HT1080 (cell line): ENCODE results near the gene TRAPPC2L. TPM values are rescaled to one million over a fixed set of nuclear protein-coding genes. Genes with fewer than 3 reads are reported as not detected.
A peak's percentile ranks its signal among the peaks of the same experiment; 100 is the strongest.

Experiments used
- DNase-seq: peaks from one replicate; pipeline ENCODE4 v3.0.0-alpha.2; 2015; ENCODE audit warnings: low read depth
- polyA plus RNA-seq, 2 experiments: library from polyadenylated mRNA; depleted of rRNA; stranded (reverse); fragments of >200 nt; gene quantifications; 2 replicates each; pipeline ENCODE4 v1.2.3, GENCODE V29; 2015
- total RNA-seq: library from RNA; depleted of rRNA; stranded (reverse); fragments of >200 nt; shearing (Covaris generic); gene quantifications from 2 replicates; pipeline ENCODE4 v1.2.3, GENCODE V29; 2014; rRNA removed

Gene TRAPPC2L
- total RNA-seq: 58.5 and 74.3 TPM in 2 replicates
- 29.3 and 33.7 TPM in 2 replicates for polyA plus RNA-seq (2015; cell fraction: cytosol; rRNA removed)
- 24.2 and 25.7 TPM in 2 replicates for polyA plus RNA-seq (2015; cell fraction: nucleus; rRNA removed)

GRCh38 chr16:88856828-88857727 lies at the start of gene TRAPPC2L, which contains the start of gene GALNS:
TSS of gene TRAPPC2L (plus strand) at chr16:88857127. CDS start at chr16:88857151, 24 bp downstream.
TSS of gene GALNS (minus strand) at chr16:88856947. CDS start at chr16:88856877, 70 bp downstream.
- DNase-seq: peak; percentile 85

GRCh38 chr16:88807142-88807625 lies 49.7 kb upstream of the TRAPPC2L start:
- DNase-seq: no peak

GRCh38 chr16:88807626-88808453 lies 49.1 kb upstream of the TRAPPC2L start:
- no peak for DNase-seq

- DNase-seq: no peak
Observed at GRCh38 chr16:88809068-88809675, 47.8 kb upstream of the TRAPPC2L start.

GRCh38 chr16:88809676-88810165 lies 47.2 kb upstream of the TRAPPC2L start:
- no peak for DNase-seq

GRCh38 chr16:88810166-88810911 lies 46.6 kb upstream of the TRAPPC2L start:
- no peak for DNase-seq

- peak; percentile 71 for DNase-seq
Observed at GRCh38 chr16:88810912-88811768, 45.8 kb upstream of the TRAPPC2L start.

GRCh38 chr16:88811769-88812512 lies 45.0 kb upstream of the TRAPPC2L start, which contains the start of gene APRT:
TSS of gene APRT (minus strand) at chr16:88811928. CDS start at chr16:88811899, 29 bp downstream.
- DNase-seq: peak; percentile 84

GRCh38 chr16:88812513-88813268 lies 44.2 kb upstream of the TRAPPC2L start:
- DNase-seq: no peak

- no peak for DNase-seq
Observed at GRCh38 chr16:88813269-88814143, 43.4 kb upstream of the TRAPPC2L start.

- DNase-seq: no peak
Observed at GRCh38 chr16:88814144-88814502, 42.8 kb upstream of the TRAPPC2L start.

GRCh38 chr16:88815227-88815626 lies 41.7 kb upstream of the TRAPPC2L start:
- no peak for DNase-seq

GRCh38 chr16:88815901-88816589 lies 40.9 kb upstream of the TRAPPC2L start:
- peak; percentile 46 for DNase-seq

- no peak for DNase-seq
Observed at GRCh38 chr16:88816736-88817535, 40.0 kb upstream of the TRAPPC2L start.
